GM18951 (cell line): ENCODE data around the gene MTSS2.

ENCODE experiments used
- POLR2A ChIP-seq: IDR thresholded peaks from 4 replicates; pipeline ENCODE4 v1.6.1; 2011; ENCODE audit warnings: mild to moderate bottlenecking; ENCODE audit not compliant: insufficient read length, insufficient read depth; ENCODE audit errors: extremely low read depth
- in situ Hi-C: fragments of 300-500 bp; cut with MboI; formaldehyde crosslinking; loops from one replicate; pipeline ENCODE4 v1.12.0; 2022; ENCODE audit warnings: low sequenced_read_pairs, mixed read lengths, inconsistent platforms; ENCODE audit not compliant: unreplicated experiment

The MTSS2 gene

GRCh38 chr16:70683146-70683944, 2.5 kb downstream of the MTSS2 start:
- in situ Hi-C loops = no loop called here
- no peak for TF ChIP-seq POLR2A

- TF ChIP-seq POLR2A = no peak
- in situ Hi-C loops = no loop called here
Observed at GRCh38 chr16:70682239-70683145, 3.4 kb downstream of the MTSS2 start.

- in situ Hi-C loops = no loop called here
- TF ChIP-seq POLR2A = no peak
Observed at GRCh38 chr16:70681382-70682238, 4.2 kb downstream of the MTSS2 start.

- in situ Hi-C loops = no loop called here
- no peak for TF ChIP-seq POLR2A
Observed at GRCh38 chr16:70680495-70681381, 5.1 kb downstream of the MTSS2 start.

- no peak for TF ChIP-seq POLR2A
- in situ Hi-C loops = no loop called here
Observed at GRCh38 chr16:70679671-70680494, 6.0 kb downstream of the MTSS2 start.

GRCh38 chr16:70678898-70679670, 6.8 kb downstream of the MTSS2 start:
- in situ Hi-C loops = no loop called here
- TF ChIP-seq POLR2A = no peak

- in situ Hi-C loops = no loop called here
Observed at GRCh38 chr16:70678121-70678897, 7.5 kb downstream of the MTSS2 start.

GRCh38 chr16:70677499-70678120, 8.2 kb downstream of the MTSS2 start:
- no peak for TF ChIP-seq POLR2A
- in situ Hi-C loops = no loop called here

More at GRCh38 chr16:70678121-70678897, 7.5 kb downstream of the MTSS2 start:
- TF ChIP-seq POLR2A = no peak

- in situ Hi-C loops = no loop called here
- TF ChIP-seq POLR2A = no peak
Observed at GRCh38 chr16:70676675-70677498, 9.0 kb downstream of the MTSS2 start.
